Measurements from ENCODE around the gene SDR9C7. TPM values are rescaled to one million over a fixed set of nuclear protein-coding genes. Genes with fewer than 3 reads are reported as not detected.
"Not testable (repeated sequence)": the region's sequence is repeated elsewhere in the genome, so short reads cannot be mapped to it uniquely, and the experiment has no call there.

The SDR9C7 gene
- total RNA-seq, 1 donor from 2014 or later = not detected

DNA sequence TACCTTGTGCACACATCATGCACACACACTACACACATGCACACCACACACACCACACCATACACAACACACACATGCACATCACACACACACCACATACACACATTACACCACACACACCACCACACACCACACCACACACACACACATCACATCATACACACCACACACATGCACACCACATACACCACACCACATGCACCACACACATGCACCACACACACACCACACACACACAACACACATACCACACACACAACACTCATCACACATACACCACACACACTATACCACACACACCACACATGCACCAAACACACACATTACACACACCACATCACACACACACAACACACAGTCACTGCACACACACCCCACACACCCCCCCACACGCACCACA lies 38.1 kb downstream of the SDR9C7 start:
- H3K27ac Mint-ChIP-seq = no peak overlapping the region

DNA sequence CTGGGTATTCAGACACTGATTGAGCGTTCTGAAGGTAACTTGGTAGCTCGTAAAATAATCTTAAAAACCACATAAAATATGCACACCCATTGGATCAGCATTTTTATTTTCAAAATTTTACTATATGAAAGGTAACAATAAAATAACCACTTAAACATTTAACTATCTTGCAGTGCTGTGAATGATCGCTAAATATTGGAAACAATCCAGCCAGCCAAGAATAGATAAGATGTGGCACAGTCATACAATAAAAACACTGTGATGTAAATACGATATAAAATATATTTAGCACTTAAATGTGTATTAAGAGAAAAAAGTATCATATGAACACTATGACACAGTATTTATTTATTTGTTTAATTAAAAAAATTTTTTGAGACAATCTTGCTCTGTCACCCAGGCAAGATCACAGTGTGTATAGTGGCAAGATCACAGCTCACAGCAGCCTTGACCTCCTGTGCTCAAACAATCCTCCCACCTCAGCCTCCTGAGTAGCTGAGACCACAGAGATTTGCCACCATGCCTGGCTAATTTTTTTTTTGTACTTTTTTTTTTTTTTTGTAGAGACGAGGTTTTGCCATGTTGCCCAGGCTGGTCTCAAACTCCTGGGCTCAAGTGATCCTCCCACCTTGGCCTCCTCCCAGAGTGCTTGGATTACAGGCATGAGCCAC lies 39.4 kb downstream of the SDR9C7 start:
- no peak for DNase-seq (ENCODE audit: low spot score, unreplicated experiment)
- H3K4me1 Mint-ChIP-seq (ENCODE audit: low read depth) = peaks cover 5% of the 10 kb centered on the region
- peaks cover 7% of the 10 kb centered on the region for H3K9me3 Mint-ChIP-seq (ENCODE audit: low read depth)
- peaks cover 6% of the 10 kb centered on the region for H3K27me3 Mint-ChIP-seq
- TF ChIP-seq, protein P1, sequence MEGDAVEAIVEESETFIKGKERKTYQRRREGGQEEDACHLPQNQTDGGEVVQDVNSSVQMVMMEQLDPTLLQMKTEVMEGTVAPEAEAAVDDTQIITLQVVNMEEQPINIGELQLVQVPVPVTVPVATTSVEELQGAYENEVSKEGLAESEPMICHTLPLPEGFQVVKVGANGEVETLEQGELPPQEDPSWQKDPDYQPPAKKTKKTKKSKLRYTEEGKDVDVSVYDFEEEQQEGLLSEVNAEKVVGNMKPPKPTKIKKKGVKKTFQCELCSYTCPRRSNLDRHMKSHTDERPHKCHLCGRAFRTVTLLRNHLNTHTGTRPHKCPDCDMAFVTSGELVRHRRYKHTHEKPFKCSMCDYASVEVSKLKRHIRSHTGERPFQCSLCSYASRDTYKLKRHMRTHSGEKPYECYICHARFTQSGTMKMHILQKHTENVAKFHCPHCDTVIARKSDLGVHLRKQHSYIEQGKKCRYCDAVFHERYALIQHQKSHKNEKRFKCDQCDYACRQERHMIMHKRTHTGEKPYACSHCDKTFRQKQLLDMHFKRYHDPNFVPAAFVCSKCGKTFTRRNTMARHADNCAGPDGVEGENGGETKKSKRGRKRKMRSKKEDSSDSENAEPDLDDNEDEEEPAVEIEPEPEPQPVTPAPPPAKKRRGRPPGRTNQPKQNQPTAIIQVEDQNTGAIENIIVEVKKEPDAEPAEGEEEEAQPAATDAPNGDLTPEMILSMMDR (IDR thresholded peaks at IDR 0.05; ENCODE audit: unreplicated experiment) = no peak
- H3K36me3 Mint-ChIP-seq (ENCODE audit: insufficient read depth) = peaks cover 2% of the 10 kb centered on the region
- no peak overlapping the region for H3K4me3 Mint-ChIP-seq (ENCODE audit: low read depth)
- H3K27ac Mint-ChIP-seq = no peak overlapping the region

More for the DNA sequence above, 38.1 kb downstream of the SDR9C7 start:
- Mint-ChIP-seq H3K9me3 (ENCODE audit: low read depth) (peaks cover 7% of the 10 kb centered on the region), H3K4me1 (ENCODE audit: low read depth) (peaks cover under 1% of the 10 kb centered on the region), H3K4me3 (ENCODE audit: low read depth) (no peak overlapping the region), H3K27me3 (peaks cover 3% of the 10 kb centered on the region), H3K36me3 (ENCODE audit: insufficient read depth) (peaks cover 2% of the 10 kb centered on the region)
- TF ChIP-seq, protein P1 (IDR thresholded peaks at IDR 0.05; ENCODE audit: unreplicated experiment) = no peak
- DNase-seq (ENCODE audit: low spot score, unreplicated experiment) = no peak

DNA sequence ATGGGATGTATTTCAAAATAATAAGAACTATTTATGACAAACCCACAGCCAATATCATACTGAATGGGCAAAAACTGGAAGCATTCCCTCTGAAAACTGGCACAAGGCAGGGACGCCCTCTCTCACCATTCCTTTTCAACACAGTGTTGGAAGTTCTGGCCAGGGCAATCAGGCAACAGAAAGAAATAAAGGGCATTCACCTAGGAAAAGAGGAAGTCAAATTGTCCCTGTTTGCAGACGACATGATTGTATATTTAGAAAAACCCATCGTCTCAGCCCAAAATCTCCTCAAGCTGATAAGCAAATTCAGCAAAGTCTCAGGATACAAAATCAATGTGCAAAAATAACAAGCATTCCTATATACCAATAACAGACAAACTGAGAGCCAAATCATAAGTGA lies 42.3 kb downstream of the SDR9C7 start:
- not testable (repeated sequence) for H3K36me3 Mint-ChIP-seq (ENCODE audit: insufficient read depth); H3K27me3 Mint-ChIP-seq; H3K4me3 Mint-ChIP-seq (ENCODE audit: low read depth); H3K4me1 Mint-ChIP-seq (ENCODE audit: low read depth); DNase-seq (ENCODE audit: low spot score, unreplicated experiment); H3K27ac Mint-ChIP-seq
- H3K9me3 Mint-ChIP-seq (ENCODE audit: low read depth) = peaks cover 12% of the 10 kb centered on the region

DNA sequence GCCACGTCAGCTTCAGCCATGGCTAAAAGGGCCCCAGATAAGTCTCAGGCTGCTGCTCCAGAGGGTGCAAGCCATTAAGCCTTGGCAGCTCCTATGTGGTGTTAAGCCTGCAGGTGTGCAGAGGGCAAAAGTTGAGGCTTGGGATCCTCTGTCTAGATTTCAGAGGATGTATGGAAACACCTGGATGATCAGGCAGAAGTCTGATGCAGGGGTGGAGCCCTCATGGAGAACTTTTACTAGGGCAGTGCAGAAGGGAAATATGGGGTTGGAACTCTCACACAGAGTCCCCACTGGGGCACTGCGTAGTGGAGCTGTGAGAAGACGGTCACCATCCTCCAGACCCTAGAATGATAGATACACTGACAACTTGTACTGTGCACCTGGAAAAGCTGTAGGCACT lies 47.9 kb downstream of the SDR9C7 start:
- DNase-seq (ENCODE audit: low spot score, unreplicated experiment) = no peak
- peaks cover 3% of the 10 kb centered on the region for H3K36me3 Mint-ChIP-seq (ENCODE audit: insufficient read depth)
- H3K27me3 Mint-ChIP-seq = peaks cover 6% of the 10 kb centered on the region
- H3K4me3 Mint-ChIP-seq (ENCODE audit: low read depth) = no peak overlapping the region
- peaks cover 5% of the 10 kb centered on the region for H3K4me1 Mint-ChIP-seq (ENCODE audit: low read depth)
- TF ChIP-seq, protein P1 (IDR thresholded peaks at IDR 0.05; ENCODE audit: unreplicated experiment) = no peak
- H3K9me3 Mint-ChIP-seq (ENCODE audit: low read depth) = peaks cover 45% of the 10 kb centered on the region
- H3K27ac Mint-ChIP-seq = no peak overlapping the region

DNA sequence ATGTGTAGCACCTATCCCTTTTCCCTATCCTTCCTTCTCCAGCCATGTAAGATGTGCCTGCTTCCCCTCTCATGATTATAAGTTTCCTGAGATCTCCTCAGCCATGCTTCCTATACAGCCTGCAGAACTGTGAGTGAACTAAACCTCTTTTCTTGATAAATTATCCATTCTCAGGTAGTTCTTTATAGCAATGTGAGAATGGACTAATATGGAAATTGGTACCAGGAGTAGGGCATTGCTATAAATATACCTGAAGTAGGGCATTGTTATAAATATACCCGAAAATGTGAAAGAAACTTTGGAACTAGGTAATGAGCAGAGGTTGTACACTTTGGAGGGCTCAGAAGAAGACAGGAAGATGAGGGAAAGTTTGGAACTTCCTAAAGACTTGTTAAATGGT lies 48.9 kb downstream of the SDR9C7 start:
- DNase-seq (ENCODE audit: low spot score, unreplicated experiment) = no peak
- H3K9me3 Mint-ChIP-seq (ENCODE audit: low read depth) = peaks cover 41% of the 10 kb centered on the region
- TF ChIP-seq, protein P1 (IDR thresholded peaks at IDR 0.05; ENCODE audit: unreplicated experiment) = no peak
- H3K4me3 Mint-ChIP-seq (ENCODE audit: low read depth) = no peak overlapping the region
- peaks cover 1% of the 10 kb centered on the region for H3K4me1 Mint-ChIP-seq (ENCODE audit: low read depth)
- no peak overlapping the region for H3K27ac Mint-ChIP-seq
- H3K27me3 Mint-ChIP-seq = peaks cover 3% of the 10 kb centered on the region
- H3K36me3 Mint-ChIP-seq (ENCODE audit: insufficient read depth) = peaks cover 3% of the 10 kb centered on the region

DNA sequence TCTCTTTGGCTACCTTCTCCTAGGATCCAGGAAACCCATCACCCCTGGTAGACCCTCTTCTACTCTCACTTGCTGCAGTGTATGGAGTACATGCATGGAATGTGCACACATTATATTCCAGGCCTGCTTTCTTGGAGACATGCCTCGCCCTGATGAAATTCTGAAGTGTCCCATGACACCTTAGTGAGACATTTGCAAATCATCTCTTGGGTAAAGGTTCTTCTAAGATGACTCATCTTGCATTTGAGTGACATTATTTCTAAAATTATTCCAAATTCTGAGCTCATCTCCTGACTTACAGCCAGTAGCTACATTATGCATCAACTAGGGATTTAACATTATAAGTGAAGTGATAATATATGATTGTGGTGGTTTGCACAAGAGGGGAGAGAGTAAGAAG lies 49.8 kb downstream of the SDR9C7 start:
- Mint-ChIP-seq H3K4me1 (ENCODE audit: low read depth) (peaks cover 3% of the 10 kb centered on the region), H3K4me3 (ENCODE audit: low read depth) (no peak overlapping the region), H3K27ac (no peak overlapping the region), H3K36me3 (ENCODE audit: insufficient read depth) (peaks cover 3% of the 10 kb centered on the region), H3K27me3 (peaks cover 2% of the 10 kb centered on the region), H3K9me3 (ENCODE audit: low read depth) (peaks cover 40% of the 10 kb centered on the region)
- no peak for DNase-seq (ENCODE audit: low spot score, unreplicated experiment)
- TF ChIP-seq, protein P1 (IDR thresholded peaks at IDR 0.05; ENCODE audit: unreplicated experiment) = no peak

DNA sequence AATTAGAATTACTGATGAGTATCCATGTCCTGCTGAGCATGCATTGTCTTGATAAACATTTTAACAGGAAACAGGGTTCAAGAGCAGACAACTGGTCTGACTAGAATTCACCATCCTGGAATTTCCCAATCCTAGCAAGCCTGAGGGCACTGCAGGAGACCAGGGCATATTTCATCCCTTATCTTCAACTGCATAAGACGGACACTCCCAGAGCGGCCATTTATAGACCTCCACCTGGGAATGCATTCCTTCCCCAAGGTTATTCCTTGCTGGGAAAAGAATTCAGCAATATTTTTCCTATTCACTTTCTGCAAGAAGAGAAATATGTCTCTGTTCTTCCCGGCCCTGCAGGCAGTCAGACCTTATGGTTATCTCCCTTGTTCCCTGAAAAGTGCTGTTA lies 51.8 kb downstream of the SDR9C7 start:
- H3K4me1 Mint-ChIP-seq (ENCODE audit: low read depth); H3K27ac Mint-ChIP-seq; H3K36me3 Mint-ChIP-seq (ENCODE audit: insufficient read depth); DNase-seq (ENCODE audit: low spot score, unreplicated experiment); H3K4me3 Mint-ChIP-seq (ENCODE audit: low read depth); H3K27me3 Mint-ChIP-seq: not testable (repeated sequence)
- peaks cover 37% of the 10 kb centered on the region for H3K9me3 Mint-ChIP-seq (ENCODE audit: low read depth)
